SK-N-SH (cell line): ENCODE measurements around the gene ZNF385C. TPM values are rescaled to one million over a fixed set of nuclear protein-coding genes. Genes with fewer than 3 reads are reported as not detected.

Experiments used
- CTCF ChIA-PET: fragments of 300-600, 350-600 bp; formaldehyde crosslinking; extraction: SDS; loops from one replicate; lab custom pipeline; 2021; lab: Yijun Ruan, JAX
- POLR2A ChIA-PET: fragments of 350-600 bp; sonication (Branson Sonifier 250); formaldehyde crosslinking; extraction: SDS; loops from one replicate; lab custom pipeline; 2020; ENCODE audit warnings: antibody characterized with exemption, inconsistent platforms; lab: Yijun Ruan, JAX
- DNase-seq: peaks from one replicate; pipeline ENCODE4 v3.0.0; 2012
- H2AFZ ChIP-seq: fragments of 200-600 bp; sonication (generic); 2 replicates; pipeline ENCODE4 v1.8.1; 2016; ENCODE audit warnings: antibody characterized with exemption, mild to moderate bottlenecking, low read depth
- H3F3A ChIP-seq: fragments of 200-600 bp; sonication (generic); replicated peaks from 2 replicates; pipeline ENCODE3; 2016; ENCODE audit warnings: antibody characterized with exemption, mild to moderate bottlenecking; ENCODE audit not compliant: insufficient read depth
- H3K27ac ChIP-seq, 2 experiments: fragments of 200-500 bp in 1 of 2; fragments of 200-600 bp in 1 of 2; sonication (Bioruptor generic) in 1 of 2; sonication (generic), shearing (Covaris generic) in 1 of 2; 2 replicates each; pipeline versions ENCODE4 v1.5.1 to v1.6.1; 2014 to 2016; ENCODE audit warnings: low read depth in 2 of 2, inconsistent platforms in 1 of 2, low read length in 1 of 2, mild to moderate bottlenecking in 1 of 2, mixed read lengths in 1 of 2
- H3K27me3 ChIP-seq: fragments of 200-600 bp; sonication (generic), shearing (Covaris generic); 2 replicates; pipeline ENCODE4 v1.6.1; 2016; ENCODE audit warnings: mixed run types; ENCODE audit not compliant: insufficient read depth
- H3K36me3 ChIP-seq, 2 experiments: fragments of 200-500 bp in 1 of 2; fragments of 200-600 bp in 1 of 2; sonication (Bioruptor generic) in 1 of 2; sonication (generic) in 1 of 2; replicated peaks in 1 of 2; 2 replicates each; pipeline versions ENCODE3 to v1.5.1; 2014 to 2016; ENCODE audit warnings: low read length in 1 of 2, mild to moderate bottlenecking in 1 of 2; ENCODE audit not compliant: insufficient read depth in 2 of 2, control insufficient read depth in 1 of 2
- H3K4me1 ChIP-seq, 2 experiments: fragments of 200-500 bp in 1 of 2; fragments of 200-600 bp in 1 of 2; sonication (Bioruptor generic) in 1 of 2; sonication (generic), shearing (Covaris generic) in 1 of 2; 2 replicates each; pipeline versions ENCODE4 v1.5.1 to v1.6.1; 2014 to 2016; ENCODE audit warnings: low read depth in 1 of 2, low read length in 1 of 2, mixed run types in 1 of 2; ENCODE audit not compliant: insufficient read depth in 2 of 2, control insufficient read depth in 1 of 2
- H3K4me2 ChIP-seq: fragments of 200-600 bp; sonication (generic), shearing (Covaris generic); 2 replicates; pipeline ENCODE4 v1.6.1; 2017; ENCODE audit warnings: mixed run types
- H3K4me3 ChIP-seq, 2 experiments: fragments of 200-500 bp in 1 of 2; fragments of 200-600 bp in 1 of 2; sonication (Bioruptor generic) in 1 of 2; sonication (generic), shearing (Covaris generic) in 1 of 2; 2 replicates each; pipeline versions ENCODE4 v1.5.1 to v1.8.1; 2014 to 2016; ENCODE audit warnings: low read depth in 2 of 2, inconsistent platforms in 1 of 2, low read length in 1 of 2, mild to moderate bottlenecking in 1 of 2, mixed read lengths in 1 of 2, moderate library complexity in 1 of 2
- H3K79me2 ChIP-seq: fragments of 200-600 bp; sonication (generic); 2 replicates; pipeline ENCODE4 v1.8.1; 2017; ENCODE audit warnings: mild to moderate bottlenecking; ENCODE audit not compliant: insufficient read depth
- H3K9ac ChIP-seq: fragments of 200-600 bp; sonication (generic); 2 replicates; pipeline ENCODE4 v1.6.1; 2017; ENCODE audit warnings: mixed run types
- H3K9me2 ChIP-seq: fragments of 200-600 bp; sonication (generic); 2 replicates; pipeline ENCODE4 v1.6.1; 2017; ENCODE audit warnings: mixed run types
- H3K9me3 ChIP-seq: fragments of 200-600 bp; sonication (generic); 2 replicates; pipeline ENCODE4 v1.6.1; 2017; ENCODE audit warnings: mixed run types, mild to moderate bottlenecking, moderate library complexity
- H4K20me1 ChIP-seq: fragments of 200-600 bp; sonication (generic); 2 replicates; pipeline ENCODE4 v1.6.1; 2017; ENCODE audit warnings: mild to moderate bottlenecking, mixed run types; ENCODE audit not compliant: insufficient read depth
- CHD2 ChIP-seq: fragments of 150-350 bp; IDR thresholded peaks from 2 replicates; pipeline ENCODE4 v1.6.1; 2018; ENCODE audit warnings: low read length; ENCODE audit not compliant: partially characterized antibody
- CTCF ChIP-seq: fragments of 200-600 bp; sonication (generic); IDR thresholded peaks from 2 replicates; pipeline ENCODE4 v1.6.1; 2017; ENCODE audit warnings: antibody characterized with exemption, mild to moderate bottlenecking, moderate library complexity
- ELF1 ChIP-seq: IDR thresholded peaks from 2 replicates; pipeline ENCODE4 v1.4.0; 2012
- EP300 ChIP-seq, 2 experiments: IDR thresholded peaks; 2 replicates each; pipeline versions ENCODE4 v1.4.0 to v1.6.1; 2012; ENCODE audit warnings: borderline replicate concordance in 1 of 2, low read depth in 1 of 2, low read length in 1 of 2
- FOSL2 ChIP-seq: IDR thresholded peaks from 2 replicates; pipeline ENCODE4 v1.4.0; 2012; ENCODE audit warnings: low read depth, mild to moderate bottlenecking, moderate library complexity, borderline replicate concordance
- JUND ChIP-seq: IDR thresholded peaks from 2 replicates; pipeline ENCODE4 v1.4.0; 2012
- NFIC ChIP-seq: IDR thresholded peaks from 2 replicates; pipeline ENCODE4 v1.4.0; 2012; ENCODE audit warnings: borderline replicate concordance
- NRF1 ChIP-seq: IDR thresholded peaks from 2 replicates; pipeline ENCODE4 v1.6.1; 2012; ENCODE audit warnings: low read depth, mild to moderate bottlenecking, low read length
- PBX3 ChIP-seq: IDR thresholded peaks from 2 replicates; pipeline ENCODE4; 2012
- POLR2AphosphoS5 ChIP-seq: IDR thresholded peaks from 2 replicates; pipeline ENCODE4 v1.6.1; 2012; ENCODE audit warnings: low read depth, low read length
- RAD21 ChIP-seq: IDR thresholded peaks from 2 replicates; pipeline ENCODE4 v1.6.1; 2012; ENCODE audit warnings: mild to moderate bottlenecking, low read length
- TAF1 ChIP-seq: IDR thresholded peaks from 2 replicates; pipeline ENCODE4 v1.6.1; 2012; ENCODE audit warnings: low read depth, mild to moderate bottlenecking, low read length, moderate library complexity, borderline replicate concordance
- TCF12 ChIP-seq: IDR thresholded peaks from 2 replicates; pipeline ENCODE4 v1.4.0; 2012
- YY1 ChIP-seq: IDR thresholded peaks from 2 replicates; pipeline ENCODE4 v1.4.0; 2012; ENCODE audit warnings: low read depth, mild to moderate bottlenecking
- WGBS: methylation state at CpG from one replicate; pipeline ENCODE4 v1.1.6; 2017; ENCODE audit warnings: low lambda C conversion rate; 5-methylcytosine and 5-hydroxymethylcytosine counted together
- polyA plus RNA-seq, 3 experiments: library from polyadenylated mRNA; depleted of rRNA; stranded (reverse); fragments of >200 nt; gene quantifications; 2 replicates each; pipeline ENCODE4 v1.2.3, GENCODE V29; 2012
- TF ChIP-seq, protein P1 (sequence below): IDR thresholded peaks from 2 replicates; pipeline ENCODE4 v1.6.1; 2012; ENCODE audit warnings: mild to moderate bottlenecking, low read depth, low read length, moderate library complexity

Gene ZNF385C
- polyA plus RNA-seq, 1 of the 3 experiments (the other 2 are of a cell fraction) = 0.05 TPM

DNA sequence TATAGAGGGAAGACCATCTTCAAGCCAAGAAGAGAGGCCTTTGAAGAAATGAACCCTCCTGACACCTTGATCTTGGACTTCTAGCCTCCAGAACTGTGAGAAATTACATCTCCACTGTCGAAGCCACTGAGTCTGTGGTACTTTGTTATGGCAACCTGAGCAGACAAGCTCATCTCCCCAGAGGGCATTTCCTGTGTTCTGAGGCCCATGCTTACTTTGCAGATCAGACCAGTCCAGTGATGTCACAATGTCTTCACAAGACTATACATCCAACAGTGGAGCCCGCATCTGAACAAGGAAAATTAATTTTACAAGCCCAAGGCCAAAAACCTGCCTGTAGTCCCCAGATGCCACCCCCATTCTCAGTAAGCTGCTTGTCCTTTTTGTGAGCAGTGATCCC, 33.1 kb downstream of the ZNF385C start:
- no peak overlapping the region for H3K4me2 ChIP-seq
- DNase-seq = no peak
- ChIA-PET CTCF (interaction anchor here (1.2 to 5.3 kb wide), 10 partner anchors 10 to 116 kb away, joined by 3 to 187 read pairs (median 10); partner anchors contain the start of genes KAT2A, KCNH4 and ZNF385C), POLR2A (no interaction called here)
- no peak for TF ChIP-seq PBX3
- no peak for TF ChIP-seq NFIC
- no peak for TF ChIP-seq NRF1
- no peak for TF ChIP-seq RAD21
- no peak for TF ChIP-seq POLR2AphosphoS5
- TF ChIP-seq TAF1 = no peak
- no peak for TF ChIP-seq TCF12
- no peak for TF ChIP-seq YY1
- no peak for TF ChIP-seq CTCF
- no peak for TF ChIP-seq FOSL2
- TF ChIP-seq ELF1 = no peak
- TF ChIP-seq EP300 (IDR thresholded peaks at IDR 0.05; ENCODE audit: borderline replicate concordance in 1 of 2, low read depth in 1 of 2, low read length in 1 of 2) = no peak
- TF ChIP-seq CHD2 = no peak
- TF ChIP-seq, protein P1, sequence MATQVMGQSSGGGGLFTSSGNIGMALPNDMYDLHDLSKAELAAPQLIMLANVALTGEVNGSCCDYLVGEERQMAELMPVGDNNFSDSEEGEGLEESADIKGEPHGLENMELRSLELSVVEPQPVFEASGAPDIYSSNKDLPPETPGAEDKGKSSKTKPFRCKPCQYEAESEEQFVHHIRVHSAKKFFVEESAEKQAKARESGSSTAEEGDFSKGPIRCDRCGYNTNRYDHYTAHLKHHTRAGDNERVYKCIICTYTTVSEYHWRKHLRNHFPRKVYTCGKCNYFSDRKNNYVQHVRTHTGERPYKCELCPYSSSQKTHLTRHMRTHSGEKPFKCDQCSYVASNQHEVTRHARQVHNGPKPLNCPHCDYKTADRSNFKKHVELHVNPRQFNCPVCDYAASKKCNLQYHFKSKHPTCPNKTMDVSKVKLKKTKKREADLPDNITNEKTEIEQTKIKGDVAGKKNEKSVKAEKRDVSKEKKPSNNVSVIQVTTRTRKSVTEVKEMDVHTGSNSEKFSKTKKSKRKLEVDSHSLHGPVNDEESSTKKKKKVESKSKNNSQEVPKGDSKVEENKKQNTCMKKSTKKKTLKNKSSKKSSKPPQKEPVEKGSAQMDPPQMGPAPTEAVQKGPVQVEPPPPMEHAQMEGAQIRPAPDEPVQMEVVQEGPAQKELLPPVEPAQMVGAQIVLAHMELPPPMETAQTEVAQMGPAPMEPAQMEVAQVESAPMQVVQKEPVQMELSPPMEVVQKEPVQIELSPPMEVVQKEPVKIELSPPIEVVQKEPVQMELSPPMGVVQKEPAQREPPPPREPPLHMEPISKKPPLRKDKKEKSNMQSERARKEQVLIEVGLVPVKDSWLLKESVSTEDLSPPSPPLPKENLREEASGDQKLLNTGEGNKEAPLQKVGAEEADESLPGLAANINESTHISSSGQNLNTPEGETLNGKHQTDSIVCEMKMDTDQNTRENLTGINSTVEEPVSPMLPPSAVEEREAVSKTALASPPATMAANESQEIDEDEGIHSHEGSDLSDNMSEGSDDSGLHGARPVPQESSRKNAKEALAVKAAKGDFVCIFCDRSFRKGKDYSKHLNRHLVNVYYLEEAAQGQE = no peak
- no peak for TF ChIP-seq JUND
- H3K36me3 ChIP-seq = no peaks in the 10 kb centered on the region
- peaks cover 0 to 8% of the 10 kb centered on the region in 2 experiments; a peak in 1 of 4 replicates for H3K4me1 ChIP-seq
- H3K4me3 ChIP-seq = no peak overlapping the region
- H3K27ac ChIP-seq = no peak overlapping the region
- H3K9me3 ChIP-seq = no peaks in the 10 kb centered on the region
- H3K79me2 ChIP-seq = no peaks in the 10 kb centered on the region
- H3F3A ChIP-seq = no peaks in the 10 kb centered on the region
- H2AFZ ChIP-seq = no peak overlapping the region
- no peaks in the 10 kb centered on the region for H4K20me1 ChIP-seq
- no peaks in the 10 kb centered on the region for H3K9me2 ChIP-seq
- no peak overlapping the region for H3K9ac ChIP-seq
- no peaks in the 10 kb centered on the region for H3K27me3 ChIP-seq
- WGBS = 69% methylated on average over 2 of the region's 2 CpGs
